Measurements from ENCODE around the gene NCOA7.
"Not testable (repeated sequence)": the region's sequence is repeated elsewhere in the genome, so short reads cannot be mapped to it uniquely, and the experiment has no call there.

NCOA7 gene

GRCh38 chr6:125947615-125948014 lies 156.9 kb downstream of the NCOA7 start:
- TF ChIP-seq ZNF274 (IDR thresholded peaks at IDR 0.05; ENCODE audit: low read depth, low read length) (no peak), SUZ12 (IDR thresholded peaks at IDR 0.05; ENCODE audit: extremely low read depth, insufficient read depth, insufficient read length) (no peak), YY1 (IDR thresholded peaks at IDR 0.05; ENCODE audit: insufficient read depth, insufficient read length) (no peak)
- H3K4me1 ChIP-seq (ENCODE audit: insufficient read depth, insufficient read length) = no peaks in the 10 kb centered on the region
- no peaks in the 10 kb centered on the region for H3K36me3 ChIP-seq (ENCODE audit: insufficient read depth, insufficient read length, low read length)
- DNase-seq (ENCODE audit: low read depth, low spot score) = no peak
- H3K9ac ChIP-seq (ENCODE audit: insufficient read length, low read depth) = no peak overlapping the region
- no peak overlapping the region for H3K4me3 ChIP-seq (ENCODE audit: insufficient read length, low read depth)
- no peaks in the 10 kb centered on the region for H3K27me3 ChIP-seq (ENCODE audit: insufficient read depth, insufficient read length)
- peaks cover 6% of the 10 kb centered on the region for H3K9me3 ChIP-seq (ENCODE audit: insufficient read depth, low read length)

DNA sequence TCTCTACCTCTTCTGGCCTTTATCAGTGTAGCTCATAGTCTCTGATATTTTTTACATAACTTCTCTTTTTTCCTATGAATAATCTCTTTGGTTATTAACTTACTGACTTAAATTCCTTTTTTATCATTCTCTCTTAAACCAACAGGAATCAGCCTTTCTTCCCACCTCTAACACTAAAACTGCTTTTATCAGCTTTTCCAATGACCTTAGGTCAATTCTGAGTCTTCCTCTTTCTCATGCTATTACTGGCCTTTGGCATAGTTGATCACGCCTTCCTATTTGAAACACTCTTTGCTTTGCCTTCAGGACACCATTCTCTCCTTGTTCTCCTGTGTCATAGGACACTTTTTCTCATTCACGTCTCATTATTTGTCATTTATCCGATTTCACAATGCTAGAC lies 157.7 kb downstream of the NCOA7 start:
- H3K27me3 ChIP-seq (ENCODE audit: insufficient read depth, insufficient read length) = no peaks in the 10 kb centered on the region
- no peak overlapping the region for H3K9ac ChIP-seq (ENCODE audit: insufficient read length, low read depth)
- H3K4me1 ChIP-seq (ENCODE audit: insufficient read depth, insufficient read length) = no peaks in the 10 kb centered on the region
- H3K4me3 ChIP-seq (ENCODE audit: insufficient read length, low read depth) = no peak overlapping the region
- DNase-seq (ENCODE audit: low read depth, low spot score) = no peak
- no peaks in the 10 kb centered on the region for H3K36me3 ChIP-seq (ENCODE audit: insufficient read depth, insufficient read length, low read length)
- TF ChIP-seq YY1 (IDR thresholded peaks at IDR 0.05; ENCODE audit: insufficient read depth, insufficient read length) (no peak), ZNF274 (IDR thresholded peaks at IDR 0.05; ENCODE audit: low read depth, low read length) (no peak), SUZ12 (IDR thresholded peaks at IDR 0.05; ENCODE audit: extremely low read depth, insufficient read depth, insufficient read length) (no peak)
- H3K9me3 ChIP-seq (ENCODE audit: insufficient read depth, low read length) = peaks cover 10% of the 10 kb centered on the region

DNA sequence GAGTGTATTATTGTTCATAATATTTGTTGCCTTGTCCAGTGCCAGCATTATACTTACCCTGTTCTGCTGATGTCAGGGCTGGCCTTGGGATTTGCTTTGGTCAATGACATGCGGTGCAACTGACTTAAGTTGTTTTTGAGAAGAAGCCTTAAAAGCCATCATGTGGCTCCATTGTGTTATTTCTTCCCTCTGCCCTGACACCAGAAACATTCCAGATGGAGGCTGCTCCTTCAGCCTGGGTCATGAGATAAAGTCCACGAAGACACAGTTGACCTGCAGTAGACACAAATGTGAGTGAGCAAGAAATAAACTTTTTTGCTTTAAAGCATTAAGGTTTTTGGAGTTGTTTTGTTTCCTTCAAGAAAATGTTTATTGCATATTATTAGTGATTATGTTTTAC lies 158.3 kb downstream of the NCOA7 start:
- TF ChIP-seq SUZ12 (IDR thresholded peaks at IDR 0.05; ENCODE audit: extremely low read depth, insufficient read depth, insufficient read length) (no peak), YY1 (IDR thresholded peaks at IDR 0.05; ENCODE audit: insufficient read depth, insufficient read length) (no peak), ZNF274 (IDR thresholded peaks at IDR 0.05; ENCODE audit: low read depth, low read length) (no peak)
- H3K9ac ChIP-seq (ENCODE audit: insufficient read length, low read depth) = no peak overlapping the region
- no peaks in the 10 kb centered on the region for H3K4me1 ChIP-seq (ENCODE audit: insufficient read depth, insufficient read length)
- H3K36me3 ChIP-seq (ENCODE audit: insufficient read depth, insufficient read length, low read length) = no peaks in the 10 kb centered on the region
- peaks cover 10% of the 10 kb centered on the region for H3K9me3 ChIP-seq (ENCODE audit: insufficient read depth, low read length)
- no peak for DNase-seq (ENCODE audit: low read depth, low spot score)
- no peaks in the 10 kb centered on the region for H3K27me3 ChIP-seq (ENCODE audit: insufficient read depth, insufficient read length)
- no peak overlapping the region for H3K4me3 ChIP-seq (ENCODE audit: insufficient read length, low read depth)

DNA sequence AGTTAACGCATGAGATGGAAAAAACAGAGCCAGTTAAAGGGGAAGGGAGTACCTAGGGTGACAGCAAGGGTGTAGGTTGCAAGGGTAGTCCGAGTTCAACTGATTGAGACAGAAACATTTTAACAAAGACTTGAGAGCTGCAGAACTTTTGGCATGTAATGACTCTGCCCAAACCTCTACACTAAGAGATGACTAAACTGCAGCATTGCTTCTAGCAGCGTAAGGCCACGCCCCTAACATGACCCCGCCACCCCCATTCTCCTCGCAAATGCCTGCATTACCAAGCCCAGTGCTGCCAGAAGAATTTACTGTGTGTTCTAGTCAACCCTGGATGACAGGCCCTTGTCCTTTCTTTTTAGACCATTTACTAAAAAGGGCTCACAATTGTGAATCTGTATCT lies 159.5 kb downstream of the NCOA7 start:
- Histone ChIP-seq H3K9ac (ENCODE audit: insufficient read length, low read depth) (no peak overlapping the region), H3K9me3 (ENCODE audit: insufficient read depth, low read length) (peaks cover 10% of the 10 kb centered on the region), H3K4me3 (ENCODE audit: insufficient read length, low read depth) (no peak overlapping the region), H3K27me3 (ENCODE audit: insufficient read depth, insufficient read length) (no peaks in the 10 kb centered on the region), H3K4me1 (ENCODE audit: insufficient read depth, insufficient read length) (no peaks in the 10 kb centered on the region), H3K36me3 (ENCODE audit: insufficient read depth, insufficient read length, low read length) (no peaks in the 10 kb centered on the region)
- TF ChIP-seq SUZ12 (IDR thresholded peaks at IDR 0.05; ENCODE audit: extremely low read depth, insufficient read depth, insufficient read length) = no peak
- no peak for TF ChIP-seq YY1 (IDR thresholded peaks at IDR 0.05; ENCODE audit: insufficient read depth, insufficient read length)
- TF ChIP-seq ZNF274 (IDR thresholded peaks at IDR 0.05; ENCODE audit: low read depth, low read length) = no peak
- DNase-seq (ENCODE audit: low read depth, low spot score) = peak; percentile 9

DNA sequence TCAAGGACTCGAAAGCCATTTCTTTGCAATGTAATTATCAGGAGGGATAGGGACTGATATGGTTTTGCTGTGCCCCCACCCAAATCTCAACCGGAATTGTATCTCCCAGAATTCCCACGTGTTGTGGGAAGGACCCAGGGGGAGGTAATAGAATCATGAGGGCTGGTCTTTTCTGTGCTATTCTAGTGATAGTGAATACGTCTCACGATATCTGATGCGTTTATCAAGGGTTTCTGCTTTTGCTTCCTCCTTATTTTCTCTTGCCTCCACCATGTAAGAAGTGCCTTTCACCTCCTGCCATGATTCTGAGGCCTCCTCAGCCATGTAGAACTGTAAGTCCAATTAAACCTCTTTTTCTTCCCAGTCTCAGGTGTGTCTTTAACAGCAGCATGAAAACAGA lies 160.0 kb downstream of the NCOA7 start:
- H3K9ac ChIP-seq (ENCODE audit: insufficient read length, low read depth); H3K27me3 ChIP-seq (ENCODE audit: insufficient read depth, insufficient read length); H3K4me3 ChIP-seq (ENCODE audit: insufficient read length, low read depth); H3K36me3 ChIP-seq (ENCODE audit: insufficient read depth, insufficient read length, low read length); H3K4me1 ChIP-seq (ENCODE audit: insufficient read depth, insufficient read length); DNase-seq (ENCODE audit: low read depth, low spot score): not testable (repeated sequence)
- H3K9me3 ChIP-seq (ENCODE audit: insufficient read depth, low read length) = peaks cover 10% of the 10 kb centered on the region

DNA sequence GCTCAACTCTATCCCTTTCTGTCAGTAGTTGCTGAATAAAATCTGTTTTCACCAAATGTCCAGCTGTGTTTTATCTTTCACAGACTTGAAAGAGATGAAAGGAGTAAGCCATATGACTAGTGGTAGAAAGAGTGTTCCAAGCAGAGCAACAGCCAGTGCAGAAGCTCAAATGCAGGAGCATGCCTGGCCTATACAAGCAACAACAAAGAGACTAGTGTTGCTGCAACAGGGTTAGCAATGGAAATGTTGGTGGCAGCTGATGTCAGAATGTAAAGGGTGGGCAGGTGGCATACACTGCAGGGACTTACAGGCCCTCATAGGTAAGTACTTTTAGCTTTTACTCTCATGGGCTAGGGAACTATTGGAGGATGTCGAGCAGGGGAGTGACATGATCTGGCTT lies 160.6 kb downstream of the NCOA7 start:
- Histone ChIP-seq H3K4me1 (ENCODE audit: insufficient read depth, insufficient read length) (no peaks in the 10 kb centered on the region), H3K9ac (ENCODE audit: insufficient read length, low read depth) (no peak overlapping the region), H3K36me3 (ENCODE audit: insufficient read depth, insufficient read length, low read length) (no peaks in the 10 kb centered on the region), H3K4me3 (ENCODE audit: insufficient read length, low read depth) (no peak overlapping the region), H3K27me3 (ENCODE audit: insufficient read depth, insufficient read length) (no peaks in the 10 kb centered on the region), H3K9me3 (ENCODE audit: insufficient read depth, low read length) (peaks cover 10% of the 10 kb centered on the region)
- TF ChIP-seq YY1 (IDR thresholded peaks at IDR 0.05; ENCODE audit: insufficient read depth, insufficient read length) (no peak), ZNF274 (IDR thresholded peaks at IDR 0.05; ENCODE audit: low read depth, low read length) (no peak), SUZ12 (IDR thresholded peaks at IDR 0.05; ENCODE audit: extremely low read depth, insufficient read depth, insufficient read length) (no peak)
- no peak for DNase-seq (ENCODE audit: low read depth, low spot score)

DNA sequence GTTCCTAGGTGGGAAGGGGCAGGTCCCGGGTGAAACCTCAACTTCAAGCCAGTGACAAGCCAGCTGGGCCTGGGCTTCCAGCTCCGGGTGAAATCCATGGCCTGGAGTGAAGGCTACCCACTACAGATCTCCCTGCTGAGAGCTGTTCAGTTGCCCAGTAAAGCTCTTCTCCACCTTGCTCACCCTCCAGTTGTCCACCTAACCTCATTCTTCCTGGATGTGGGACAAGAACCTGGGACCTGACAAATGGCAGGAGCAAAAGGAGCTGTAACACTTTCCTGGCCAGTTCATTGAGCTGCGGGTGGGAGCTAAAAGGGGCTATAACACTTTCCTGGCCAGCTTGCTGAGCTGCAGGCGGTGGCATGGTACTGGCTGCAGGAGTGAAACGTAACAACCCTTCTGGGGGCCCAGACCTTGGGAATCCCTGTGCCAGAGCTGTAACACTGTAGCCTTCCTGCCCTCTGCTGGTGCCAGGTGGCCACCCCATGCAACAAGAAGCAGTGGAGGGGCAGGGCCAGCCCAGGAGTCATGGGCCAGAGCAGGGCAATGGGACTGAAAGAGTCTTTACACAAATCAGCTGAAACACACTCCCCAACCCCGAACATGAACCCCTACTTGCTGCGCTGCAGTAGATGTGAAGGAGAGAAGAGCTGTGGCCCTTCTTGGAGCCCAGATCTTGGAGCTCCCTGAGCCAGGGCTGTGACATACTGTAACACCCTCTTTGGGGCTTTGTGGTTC lies 162.2 kb downstream of the NCOA7 start:
- TF ChIP-seq YY1 (IDR thresholded peaks at IDR 0.05; ENCODE audit: insufficient read depth, insufficient read length) (no peak), ZNF274 (IDR thresholded peaks at IDR 0.05; ENCODE audit: low read depth, low read length) (no peak), SUZ12 (IDR thresholded peaks at IDR 0.05; ENCODE audit: extremely low read depth, insufficient read depth, insufficient read length) (no peak)
- Histone ChIP-seq H3K9me3 (ENCODE audit: insufficient read depth, low read length) (peaks cover 10% of the 10 kb centered on the region), H3K4me1 (ENCODE audit: insufficient read depth, insufficient read length) (no peaks in the 10 kb centered on the region), H3K27me3 (ENCODE audit: insufficient read depth, insufficient read length) (no peaks in the 10 kb centered on the region), H3K4me3 (ENCODE audit: insufficient read length, low read depth) (no peak overlapping the region), H3K9ac (ENCODE audit: insufficient read length, low read depth) (no peak overlapping the region), H3K36me3 (ENCODE audit: insufficient read depth, insufficient read length, low read length) (no peaks in the 10 kb centered on the region)
- DNase-seq (ENCODE audit: low read depth, low spot score) = no peak
